Spinal cord (tissue), 10 donors: ENCODE measurements around the gene KRT37. TPM values are rescaled to one million over a fixed set of nuclear protein-coding genes. Genes with fewer than 3 reads are reported as not detected.
A peak's percentile ranks its signal among the peaks of the same experiment; 100 is the strongest.

ENCODE experiments used
- DNase-seq, 6 donors: peaks; one replicate each; pipeline versions ENCODE4 v3.0.0 to v3.0.0-alpha.2; 2013 to 2015; ENCODE audit warnings: low spot score in 6 of 6, low read depth in 4 of 6
- H3K27ac ChIP-seq: one replicate; pipeline ENCODE4 v1.5.1; 2013; ENCODE audit warnings: low read depth, low read length, control low read depth
- H3K27me3 ChIP-seq: one replicate; pipeline ENCODE4 v1.6.1; 2013; ENCODE audit warnings: low read length; ENCODE audit not compliant: control insufficient read depth, insufficient read depth
- H3K36me3 ChIP-seq: one replicate; pipeline ENCODE4 v1.6.1; 2013; ENCODE audit warnings: low read length; ENCODE audit not compliant: control insufficient read depth, insufficient read depth
- H3K4me1 ChIP-seq: one replicate; pipeline ENCODE4 v1.6.1; 2013; ENCODE audit warnings: low read length; ENCODE audit not compliant: control insufficient read depth, insufficient read depth
- H3K4me3 ChIP-seq: one replicate; pipeline ENCODE4 v1.5.1; 2013; ENCODE audit warnings: low read depth, low read length, control low read depth
- H3K9me3 ChIP-seq: one replicate; pipeline ENCODE4 v1.6.1; 2013; ENCODE audit warnings: low read length; ENCODE audit not compliant: control insufficient read depth, insufficient read depth
- WGBS: methylation state at CpG from one replicate; pipeline ENCODE4 v1.1.5; 2013; ENCODE audit warnings: missing lambda C conversion rate; ENCODE audit not compliant: insufficient coverage; 5-methylcytosine and 5-hydroxymethylcytosine counted together
- long read RNA-seq, 4 donors: transcript quantifications; one replicate each; lab custom pipeline, GENCODE V29; 2026
- polyA plus RNA-seq, 2 donors: library from polyadenylated mRNA; unstranded; fragments of 120-200 nt; gene quantifications; one replicate each; pipeline ENCODE4 v1.2.1, GENCODE V29; 2013; ENCODE audit not compliant: insufficient read length in 2 of 2
- total RNA-seq, 2 donors: library from RNA; depleted of rRNA in 1 of 2; stranded (reverse); fragments of 120-200 nt in 1 of 2; fragments of >200 nt in 1 of 2; gene quantifications; one replicate each; pipeline versions ENCODE4 v1.2.3 to v1.2.4, GENCODE V29; 2013 to 2014
- donor health status: healthy.

KRT37 gene
- total RNA-seq (not detected), polyA plus RNA-seq (not detected)
- long read RNA-seq, donor 1: 0 reads
- long read RNA-seq, donor 2: 0 reads
- long read RNA-seq, donor 3: 0 reads
- long read RNA-seq, donor 4: 0 reads

DNA sequence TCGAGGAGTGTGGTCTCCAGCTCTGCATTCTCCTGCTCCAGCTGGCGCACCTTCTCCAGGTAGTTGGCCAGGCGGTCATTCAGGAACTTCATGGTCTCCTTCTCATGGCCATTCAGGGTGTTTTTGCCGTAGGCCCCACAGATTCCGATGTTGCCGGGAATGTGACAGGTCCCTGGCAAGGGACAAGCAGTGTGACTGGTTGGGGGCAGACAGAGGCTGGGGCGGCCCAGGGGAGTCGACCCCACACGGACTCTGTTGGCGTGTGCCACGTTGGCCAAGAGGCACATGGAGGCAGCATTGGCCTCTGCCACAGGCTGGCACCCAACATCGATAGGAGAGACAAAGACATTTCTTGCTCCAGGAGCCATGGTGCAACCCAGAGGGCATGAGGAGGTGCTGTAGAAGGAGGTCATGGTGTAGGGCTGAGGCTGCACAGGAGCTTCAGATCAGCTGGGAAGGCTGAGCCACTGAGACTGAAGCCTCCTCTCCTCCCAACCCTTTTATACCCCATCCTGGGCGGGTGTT is at the start of gene KRT37:
Gene KRT37 (minus strand): TSS at position 475 of the 525 bp plus-strand sequence. CDS start 62 bp downstream, at position 413.
- Histone ChIP-seq H3K27me3 (no peaks in the 10 kb centered on the region), H3K4me1 (no peaks in the 10 kb centered on the region), H3K9me3 (no peaks in the 10 kb centered on the region), H3K36me3 (no peaks in the 10 kb centered on the region), H3K4me3 (no peak within 1 kb of the TSS), H3K27ac (no peak within 1 kb of the TSS)
- WGBS: 99% methylated on average over 12 of the region's 13 CpGs
- no peak for DNase-seq

DNA sequence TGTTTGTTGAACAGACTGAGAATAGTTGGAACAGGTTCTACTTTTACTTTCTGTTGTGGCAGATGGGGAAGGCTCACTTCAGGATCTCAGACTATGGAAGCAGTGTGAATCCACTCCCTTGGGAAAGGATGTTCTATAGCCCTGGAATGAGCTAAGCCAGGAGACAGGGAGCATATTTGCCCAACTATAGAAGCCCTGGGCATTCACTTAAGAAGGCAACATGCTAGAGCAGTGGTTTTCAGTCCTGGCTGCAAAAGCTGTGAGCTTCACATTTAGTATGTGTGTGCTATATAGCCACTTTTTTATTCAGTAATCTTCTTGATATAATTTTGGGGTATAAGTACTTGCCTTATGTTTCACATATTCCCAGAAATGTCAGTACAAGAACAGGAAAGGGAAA is 44.0 kb upstream of the KRT37 start:
- peak in 1 of 6 donors; percentile 58 for DNase-seq
- no peak overlapping the region for H3K4me3 ChIP-seq
- H3K27ac ChIP-seq: no peak overlapping the region
- no peaks in the 10 kb centered on the region for H3K27me3 ChIP-seq
- no peaks in the 10 kb centered on the region for H3K9me3 ChIP-seq
- no peaks in the 10 kb centered on the region for H3K4me1 ChIP-seq
- no peaks in the 10 kb centered on the region for H3K36me3 ChIP-seq

DNA sequence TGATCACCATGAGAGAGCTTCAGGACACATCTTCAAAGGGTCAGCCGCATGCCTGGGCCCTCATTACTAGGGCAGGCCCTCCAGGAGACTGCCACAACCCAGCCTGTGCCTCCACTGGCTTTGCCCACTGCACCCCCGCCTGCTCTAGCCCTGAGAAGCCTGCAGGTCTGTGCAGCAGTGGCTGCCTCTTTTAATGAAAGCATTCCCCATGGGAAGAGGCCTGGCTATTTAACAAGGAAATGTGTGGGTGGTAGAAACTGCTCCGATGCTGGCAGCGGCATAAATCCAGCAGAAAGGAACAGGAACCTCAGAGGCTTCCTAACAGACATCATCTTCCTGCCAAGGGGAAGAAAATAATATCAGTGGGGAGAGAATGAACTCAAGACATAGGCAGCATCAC is 43.2 kb upstream of the KRT37 start:
- H3K4me3 ChIP-seq: no peak overlapping the region
- H3K36me3 ChIP-seq: no peaks in the 10 kb centered on the region
- no peak overlapping the region for H3K27ac ChIP-seq
- 70% methylated on average over 2 of the region's 4 CpGs for WGBS
- no peaks in the 10 kb centered on the region for H3K9me3 ChIP-seq
- peak in 1 of 6 donors; percentile 10 for DNase-seq
- H3K4me1 ChIP-seq: no peaks in the 10 kb centered on the region
- H3K27me3 ChIP-seq: no peaks in the 10 kb centered on the region

DNA sequence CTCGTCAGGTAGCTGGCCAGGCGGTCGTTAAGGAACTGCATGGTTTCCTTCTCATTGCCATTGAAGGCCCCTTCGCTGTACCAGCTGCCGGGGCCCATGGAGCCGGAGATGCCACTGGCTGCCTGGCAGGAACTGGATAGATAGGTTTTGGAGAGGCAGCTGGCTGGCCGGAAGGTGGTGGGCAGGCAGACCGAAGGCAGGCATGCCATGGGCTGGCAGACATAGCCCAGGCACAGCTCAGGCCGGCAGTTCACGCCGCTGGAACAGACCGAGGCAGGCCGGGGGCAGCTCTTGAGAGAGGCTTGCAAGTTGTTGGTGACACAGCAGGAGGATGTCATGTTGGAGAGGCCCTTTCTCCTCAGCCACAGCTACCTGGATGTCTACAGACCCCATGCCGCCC is 42.6 kb upstream of the KRT37 start, which contains the start of gene KRT32:
Gene KRT32 (minus strand): TSS at position 399 of the 400 bp plus-strand sequence. CDS start 61 bp downstream, at position 338.
- no peaks in the 10 kb centered on the region for H3K36me3 ChIP-seq
- H3K4me3 ChIP-seq: no peak within 1 kb of the TSS
- DNase-seq: no peak
- H3K27ac ChIP-seq: no peak within 1 kb of the TSS
- WGBS: 94% methylated on average over 13 of the region's 14 CpGs
- H3K9me3 ChIP-seq: no peaks in the 10 kb centered on the region
- H3K27me3 ChIP-seq: no peaks in the 10 kb centered on the region
- H3K4me1 ChIP-seq: no peaks in the 10 kb centered on the region

DNA sequence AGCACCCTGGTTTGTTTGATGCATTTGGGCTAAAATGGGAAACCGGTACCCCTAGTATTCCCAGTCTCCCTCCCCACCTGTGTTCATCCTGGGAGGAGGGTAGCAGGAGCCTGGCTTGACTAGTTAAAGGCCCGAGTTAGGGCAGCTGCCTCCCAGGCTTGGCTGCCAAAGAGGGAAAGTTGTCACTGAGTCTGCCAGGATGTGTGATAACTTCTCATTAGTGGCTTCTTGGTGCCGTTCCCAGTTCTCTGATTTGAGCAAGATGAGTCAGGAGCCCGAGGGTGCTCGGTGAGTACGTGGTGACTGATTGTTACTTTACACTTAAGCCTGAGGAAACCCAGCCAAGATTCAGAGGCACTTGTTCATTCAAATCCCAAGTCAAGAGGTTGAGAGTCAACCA is 40.3 kb upstream of the KRT37 start:
- H3K27ac ChIP-seq: no peak overlapping the region
- no peaks in the 10 kb centered on the region for H3K9me3 ChIP-seq
- 41% methylated on average over 5 of the region's 6 CpGs for WGBS
- no peaks in the 10 kb centered on the region for H3K27me3 ChIP-seq
- DNase-seq: peak in 2 of 6 donors; percentile 70 to 96
- no peak overlapping the region for H3K4me3 ChIP-seq
- H3K4me1 ChIP-seq: peaks cover 4% of the 10 kb centered on the region
- no peaks in the 10 kb centered on the region for H3K36me3 ChIP-seq

DNA sequence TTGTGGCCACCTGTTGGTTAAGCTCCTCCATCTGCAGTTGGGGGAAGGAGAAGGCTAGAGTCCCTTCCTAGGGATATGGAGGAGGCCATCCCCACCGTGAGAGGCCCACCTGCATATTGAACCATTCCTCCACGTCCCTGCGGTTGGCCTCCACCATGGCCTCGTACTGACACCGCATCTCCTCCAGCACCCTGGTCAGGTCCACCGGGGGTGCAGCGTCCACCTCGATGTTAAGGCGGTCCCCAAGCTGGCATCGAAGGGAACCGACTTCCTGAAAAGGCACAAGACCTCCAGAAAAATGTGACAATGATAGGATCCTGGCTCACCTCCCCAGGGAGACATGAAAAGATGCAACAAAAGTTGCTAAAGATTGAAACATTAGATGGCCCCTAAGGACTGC is 39.8 kb upstream of the KRT37 start:
- no peak overlapping the region for H3K4me3 ChIP-seq
- H3K4me1 ChIP-seq: peaks cover 4% of the 10 kb centered on the region
- no peak for DNase-seq
- H3K36me3 ChIP-seq: no peaks in the 10 kb centered on the region
- no peaks in the 10 kb centered on the region for H3K27me3 ChIP-seq
- 94% methylated on average over 10 of the region's 11 CpGs for WGBS
- H3K9me3 ChIP-seq: no peaks in the 10 kb centered on the region
- H3K27ac ChIP-seq: no peak overlapping the region

DNA sequence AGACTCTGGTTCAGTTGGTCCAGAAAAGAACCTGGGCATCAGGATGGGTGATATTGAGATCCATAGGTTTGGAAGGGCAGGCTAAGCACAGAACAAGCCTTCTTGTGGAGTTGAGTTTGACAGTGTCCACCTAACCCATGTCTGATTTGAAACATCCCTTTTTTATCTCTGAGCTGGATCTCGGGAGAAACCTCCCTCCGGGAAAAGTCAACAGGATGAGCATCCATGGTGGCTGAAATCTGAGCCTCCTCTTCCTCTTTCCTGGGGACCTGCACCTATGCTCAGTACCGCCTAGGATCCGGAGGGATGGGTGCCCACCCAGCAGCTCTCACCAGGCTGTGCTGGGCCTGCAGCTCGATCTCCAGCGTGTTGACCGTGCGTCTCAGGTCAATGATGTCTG is 39.4 kb upstream of the KRT37 start:
- Histone ChIP-seq H3K9me3 (no peaks in the 10 kb centered on the region), H3K4me1 (peaks cover 4% of the 10 kb centered on the region), H3K27ac (no peak overlapping the region), H3K27me3 (no peaks in the 10 kb centered on the region), H3K4me3 (no peak overlapping the region), H3K36me3 (no peaks in the 10 kb centered on the region)
- 97% methylated on average over 8 of the region's 8 CpGs for WGBS
- no peak for DNase-seq

DNA sequence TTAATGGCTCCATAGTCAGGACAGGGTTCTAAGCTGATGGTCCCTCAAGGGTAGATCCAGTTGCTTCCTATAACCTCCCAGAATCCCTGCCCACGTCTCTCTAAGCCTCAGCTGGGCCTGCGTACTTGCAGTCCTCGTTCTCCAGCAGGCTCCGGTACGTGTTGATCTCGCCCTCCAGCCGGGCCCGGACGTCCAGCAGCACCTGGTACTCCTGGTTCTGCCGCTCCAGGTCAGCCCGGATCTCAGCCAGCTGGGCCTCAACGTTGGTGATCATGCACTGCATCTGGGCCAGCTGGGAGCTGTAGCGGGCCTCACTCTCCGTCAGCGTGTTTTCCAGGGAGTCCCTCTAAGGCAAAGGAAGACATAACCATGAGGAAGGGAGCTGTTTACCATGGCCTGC is 38.3 kb upstream of the KRT37 start:
- H3K36me3 ChIP-seq: no peaks in the 10 kb centered on the region
- no peak overlapping the region for H3K27ac ChIP-seq
- DNase-seq: no peak
- no peaks in the 10 kb centered on the region for H3K9me3 ChIP-seq
- H3K27me3 ChIP-seq: no peaks in the 10 kb centered on the region
- peaks cover 4% of the 10 kb centered on the region for H3K4me1 ChIP-seq
- 81% methylated on average over 15 of the region's 15 CpGs for WGBS
- H3K4me3 ChIP-seq: no peak overlapping the region

DNA sequence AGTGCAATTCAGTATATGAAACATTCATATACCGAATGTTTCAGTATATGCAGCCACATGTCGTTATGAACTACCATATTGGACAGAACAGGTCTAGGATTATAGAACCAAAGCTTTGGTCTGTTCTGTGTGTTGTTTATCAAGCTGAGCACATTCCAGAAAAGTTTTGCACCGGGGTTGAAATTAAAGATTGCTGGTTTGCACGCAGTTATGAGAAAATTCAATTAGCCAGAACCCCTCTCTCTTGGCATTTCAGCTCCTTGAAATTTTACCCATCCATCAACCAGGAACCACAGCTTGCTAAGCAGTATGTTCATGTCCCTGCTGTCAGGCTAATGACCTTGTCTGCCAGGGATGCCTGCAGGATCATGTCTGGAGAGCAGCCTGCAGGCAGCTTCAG is 33.3 kb upstream of the KRT37 start:
- no peak overlapping the region for H3K4me3 ChIP-seq
- no peaks in the 10 kb centered on the region for H3K27me3 ChIP-seq
- H3K9me3 ChIP-seq: no peaks in the 10 kb centered on the region
- WGBS: 86% methylated on average over 2 of the region's 4 CpGs
- DNase-seq: peak in 2 of 6 donors; percentile 13 to 74
- H3K36me3 ChIP-seq: no peaks in the 10 kb centered on the region
- peaks cover 4% of the 10 kb centered on the region for H3K4me1 ChIP-seq
- H3K27ac ChIP-seq: no peak overlapping the region

DNA sequence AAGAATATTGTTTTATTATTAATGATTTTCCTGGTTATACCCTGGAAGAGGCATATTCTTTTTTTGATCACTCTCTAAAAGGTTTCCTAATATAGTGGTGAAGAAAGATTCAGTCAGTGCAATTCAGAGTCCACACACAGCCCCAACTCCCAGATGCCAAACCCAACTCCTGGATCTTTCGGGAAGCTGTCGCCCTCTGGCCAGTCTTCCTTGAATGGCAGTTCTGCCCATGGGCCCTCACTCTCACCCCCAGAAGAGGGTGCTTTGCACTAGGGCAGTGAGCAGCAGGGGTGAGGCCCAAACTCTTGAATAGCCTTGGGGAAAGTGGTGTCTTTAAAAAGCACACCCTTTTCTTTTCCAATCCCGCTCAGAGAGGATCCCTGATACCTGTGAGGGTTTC is 31.8 kb upstream of the KRT37 start:
- no peaks in the 10 kb centered on the region for H3K27me3 ChIP-seq
- H3K4me3 ChIP-seq: no peak overlapping the region
- no peaks in the 10 kb centered on the region for H3K36me3 ChIP-seq
- H3K4me1 ChIP-seq: peaks cover 4% of the 10 kb centered on the region
- no peak for DNase-seq
- no peak overlapping the region for H3K27ac ChIP-seq
- no CpG with 5 or more reads among the region's 3 CpGs for whole genome bisulfite sequencing
- no peaks in the 10 kb centered on the region for H3K9me3 ChIP-seq
